DOHH2 (cell line): ENCODE measurements around the gene PEA15.

Experiments used
- H3F3A ChIP-seq: fragments of 200-600 bp; sonication (generic), shearing (Covaris generic); 2 replicates; pipeline ENCODE4 v1.6.0; 2016; ENCODE audit warnings: antibody characterized with exemption, mild to moderate bottlenecking; ENCODE audit not compliant: control insufficient read depth, insufficient read depth
- H3K27ac ChIP-seq: fragments of 200-600 bp; sonication (generic); 2 replicates; pipeline ENCODE4 v1.5.1; 2014; ENCODE audit warnings: low read depth, mild to moderate bottlenecking, low read length, moderate library complexity
- H3K27me3 ChIP-seq: fragments of 200-600 bp; sonication (generic); 2 replicates; pipeline ENCODE4 v1.6.1; 2014; ENCODE audit warnings: mild to moderate bottlenecking, low read length, mixed read lengths; ENCODE audit not compliant: control insufficient read depth
- H3K36me3 ChIP-seq: fragments of 200-600 bp; sonication (generic); 2 replicates; pipeline ENCODE4 v1.6.1; 2014; ENCODE audit warnings: mild to moderate bottlenecking, low read length, moderate library complexity, mixed read lengths; ENCODE audit not compliant: control insufficient read depth
- H3K4me1 ChIP-seq: fragments of 200-600 bp; sonication (generic); 2 replicates; pipeline ENCODE4 v1.6.1; 2014; ENCODE audit warnings: mild to moderate bottlenecking, low read length, mixed read lengths; ENCODE audit not compliant: control insufficient read depth
- H3K4me2 ChIP-seq: fragments of 200-600 bp; sonication (generic); 2 replicates; pipeline ENCODE4 v1.6.0; 2014; ENCODE audit warnings: mild to moderate bottlenecking, low read length, moderate library complexity
- H3K4me3 ChIP-seq: fragments of 200-600 bp; sonication (generic); 2 replicates; pipeline ENCODE4 v1.5.1; 2014; ENCODE audit warnings: mild to moderate bottlenecking, low read length, mixed read lengths
- H3K79me2 ChIP-seq: fragments of 200-600 bp; sonication (generic); 2 replicates; pipeline ENCODE4 v1.6.1; 2014; ENCODE audit warnings: mild to moderate bottlenecking, low read length, mixed read lengths; ENCODE audit not compliant: control insufficient read depth
- H3K9me2 ChIP-seq: fragments of 200-600 bp; sonication (generic); replicated peaks from 2 replicates; pipeline ENCODE4 v1.6.1; 2014; ENCODE audit warnings: mild to moderate bottlenecking, low read length, mixed read lengths; ENCODE audit not compliant: control insufficient read depth
- H3K9me3 ChIP-seq: fragments of 200-600 bp; sonication (generic); 2 replicates; pipeline ENCODE4 v1.6.1; 2014; ENCODE audit warnings: antibody characterized with exemption, low read length, mixed read lengths; ENCODE audit not compliant: control insufficient read depth, insufficient read depth
- H4K20me1 ChIP-seq: fragments of 200-600 bp; sonication (generic); 2 replicates; pipeline ENCODE4 v1.6.0; 2014; ENCODE audit warnings: low read depth, mild to moderate bottlenecking, antibody characterized with exemption, low read length, moderate library complexity; ENCODE audit not compliant: control insufficient read depth, insufficient read depth
- EZH2phosphoT487 ChIP-seq: fragments of 200-600 bp; sonication (generic); IDR thresholded peaks from 2 replicates; pipeline ENCODE4 v1.6.1; 2017; ENCODE audit warnings: borderline replicate concordance, mild to moderate bottlenecking, antibody characterized with exemption, low read length, moderate library complexity, mixed read lengths
- TF ChIP-seq, protein P1 (sequence below): fragments of 200-600 bp; sonication (generic); IDR thresholded peaks from one replicate; pipeline ENCODE4 v1.5.1; 2014; ENCODE audit warnings: antibody characterized with exemption, mild to moderate bottlenecking, low read depth, low read length; ENCODE audit not compliant: poor library complexity, severe bottlenecking

Gene PEA15

DNA sequence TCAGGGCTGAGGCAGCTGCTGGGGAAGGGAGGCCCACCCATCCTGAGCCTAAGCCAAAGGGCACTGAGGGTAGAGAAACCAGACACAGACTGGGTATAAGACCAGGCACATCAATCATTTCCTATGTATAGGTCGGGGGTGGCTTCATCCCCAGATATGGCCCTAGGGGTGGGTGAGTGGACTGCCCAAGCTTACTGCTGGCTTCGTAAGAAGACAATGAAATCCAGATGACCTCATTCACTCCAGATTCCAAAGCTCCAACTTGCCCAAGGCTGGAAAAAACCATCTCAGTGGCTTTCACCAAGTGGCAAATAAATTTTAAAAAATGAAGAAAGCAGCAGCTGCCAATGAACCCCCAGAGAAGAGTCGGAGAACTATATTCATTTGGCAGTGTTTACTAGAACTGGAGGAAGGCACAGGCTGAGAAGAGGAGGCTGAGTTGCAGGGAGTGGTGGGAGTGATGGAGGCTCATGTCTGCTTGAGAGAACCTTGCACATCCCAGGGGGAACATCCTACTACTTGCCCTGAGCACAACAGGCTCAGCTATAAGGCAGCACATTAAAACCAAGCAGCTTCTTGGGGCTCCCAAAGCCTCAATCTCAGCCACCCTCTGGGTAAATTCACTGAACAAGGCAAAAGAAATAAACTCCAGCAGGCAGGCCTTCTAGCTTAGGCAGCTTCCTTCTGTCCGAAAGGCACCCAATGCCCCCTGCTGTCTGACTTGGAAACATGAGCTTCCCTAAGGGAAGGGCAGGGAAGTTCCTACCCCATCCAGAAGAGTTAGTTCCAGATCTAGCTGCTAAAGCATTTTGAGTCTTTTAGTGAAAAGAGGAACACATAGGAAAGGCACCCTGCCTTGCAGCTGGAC, 14.1 kb downstream of the PEA15 start:
- no peak overlapping the region for H3K27ac ChIP-seq
- no peaks in the 10 kb centered on the region for H3K27me3 ChIP-seq
- no peak overlapping the region for H3K4me2 ChIP-seq
- peaks cover 98% of the 10 kb centered on the region for H3K36me3 ChIP-seq
- no peak overlapping the region for H3K4me3 ChIP-seq
- no peaks in the 10 kb centered on the region for H4K20me1 ChIP-seq
- H3K79me2 ChIP-seq = no peaks in the 10 kb centered on the region
- TF ChIP-seq, protein P1, sequence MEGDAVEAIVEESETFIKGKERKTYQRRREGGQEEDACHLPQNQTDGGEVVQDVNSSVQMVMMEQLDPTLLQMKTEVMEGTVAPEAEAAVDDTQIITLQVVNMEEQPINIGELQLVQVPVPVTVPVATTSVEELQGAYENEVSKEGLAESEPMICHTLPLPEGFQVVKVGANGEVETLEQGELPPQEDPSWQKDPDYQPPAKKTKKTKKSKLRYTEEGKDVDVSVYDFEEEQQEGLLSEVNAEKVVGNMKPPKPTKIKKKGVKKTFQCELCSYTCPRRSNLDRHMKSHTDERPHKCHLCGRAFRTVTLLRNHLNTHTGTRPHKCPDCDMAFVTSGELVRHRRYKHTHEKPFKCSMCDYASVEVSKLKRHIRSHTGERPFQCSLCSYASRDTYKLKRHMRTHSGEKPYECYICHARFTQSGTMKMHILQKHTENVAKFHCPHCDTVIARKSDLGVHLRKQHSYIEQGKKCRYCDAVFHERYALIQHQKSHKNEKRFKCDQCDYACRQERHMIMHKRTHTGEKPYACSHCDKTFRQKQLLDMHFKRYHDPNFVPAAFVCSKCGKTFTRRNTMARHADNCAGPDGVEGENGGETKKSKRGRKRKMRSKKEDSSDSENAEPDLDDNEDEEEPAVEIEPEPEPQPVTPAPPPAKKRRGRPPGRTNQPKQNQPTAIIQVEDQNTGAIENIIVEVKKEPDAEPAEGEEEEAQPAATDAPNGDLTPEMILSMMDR = peak; percentile 31
- TF ChIP-seq EZH2phosphoT487 = no peak
- no peaks in the 10 kb centered on the region for H3K9me2 ChIP-seq
- no peaks in the 10 kb centered on the region for H3K4me1 ChIP-seq
- peaks cover 18% of the 10 kb centered on the region for H3F3A ChIP-seq
- no peaks in the 10 kb centered on the region for H3K9me3 ChIP-seq

- no peaks in the 10 kb centered on the region for H3K4me1 ChIP-seq
- peaks cover 9% of the 10 kb centered on the region; the same call in 1 of the 2 replicates for H3F3A ChIP-seq
- peaks cover 98% of the 10 kb centered on the region for H3K36me3 ChIP-seq
- TF ChIP-seq EZH2phosphoT487 = no peak
- TF ChIP-seq, protein P1 = no peak
- no peak overlapping the region for H3K4me2 ChIP-seq
- H3K27me3 ChIP-seq = no peaks in the 10 kb centered on the region
- H3K79me2 ChIP-seq = no peaks in the 10 kb centered on the region
- H3K9me3 ChIP-seq = no peaks in the 10 kb centered on the region
- no peak overlapping the region for H3K4me3 ChIP-seq
- no peak overlapping the region for H3K27ac ChIP-seq
- H3K9me2 ChIP-seq = no peaks in the 10 kb centered on the region
- H4K20me1 ChIP-seq = no peaks in the 10 kb centered on the region
Observed at GRCh38 chr1:160220301-160220700, 15.1 kb downstream of the PEA15 start.

DNA sequence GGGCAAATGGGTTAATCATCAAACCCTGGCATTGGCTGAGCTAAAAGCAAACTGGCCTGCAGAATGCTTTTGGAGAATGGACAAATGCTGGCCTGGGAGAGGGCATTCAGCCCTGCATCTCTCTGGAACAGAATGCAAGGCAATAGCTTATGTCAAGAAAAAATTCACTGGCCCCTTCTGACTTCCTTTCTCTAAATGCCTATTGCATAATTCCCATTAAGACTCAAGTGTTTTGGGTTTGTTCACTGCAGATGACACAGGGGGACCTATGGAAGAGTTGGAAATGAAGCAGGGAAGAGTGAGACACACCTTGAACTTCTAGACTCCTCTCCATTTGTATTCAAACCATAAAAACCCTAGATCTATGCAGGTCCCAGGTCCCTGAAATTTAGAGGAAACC, 15.9 kb downstream of the PEA15 start:
- H3F3A ChIP-seq = peaks cover 5% of the 10 kb centered on the region; the same call in 1 of the 2 replicates
- H3K4me2 ChIP-seq = no peak overlapping the region
- H3K36me3 ChIP-seq = peaks cover 98% of the 10 kb centered on the region
- H3K27ac ChIP-seq = no peak overlapping the region
- no peak overlapping the region for H3K4me3 ChIP-seq
- H4K20me1 ChIP-seq = no peaks in the 10 kb centered on the region
- no peaks in the 10 kb centered on the region for H3K79me2 ChIP-seq
- no peak for TF ChIP-seq EZH2phosphoT487
- TF ChIP-seq, protein P1 = no peak
- no peaks in the 10 kb centered on the region for H3K9me3 ChIP-seq
- no peaks in the 10 kb centered on the region for H3K9me2 ChIP-seq
- no peaks in the 10 kb centered on the region for H3K27me3 ChIP-seq
- no peaks in the 10 kb centered on the region for H3K4me1 ChIP-seq
